Measurements from ENCODE around the gene TMEM97. TPM values are rescaled to one million over a fixed set of nuclear protein-coding genes. Genes with fewer than 3 reads are reported as not detected.

Gene TMEM97
- total and polyA plus RNA-seq, 9 donors: 18.7 to 93.0 (median 26.0) TPM

DNA sequence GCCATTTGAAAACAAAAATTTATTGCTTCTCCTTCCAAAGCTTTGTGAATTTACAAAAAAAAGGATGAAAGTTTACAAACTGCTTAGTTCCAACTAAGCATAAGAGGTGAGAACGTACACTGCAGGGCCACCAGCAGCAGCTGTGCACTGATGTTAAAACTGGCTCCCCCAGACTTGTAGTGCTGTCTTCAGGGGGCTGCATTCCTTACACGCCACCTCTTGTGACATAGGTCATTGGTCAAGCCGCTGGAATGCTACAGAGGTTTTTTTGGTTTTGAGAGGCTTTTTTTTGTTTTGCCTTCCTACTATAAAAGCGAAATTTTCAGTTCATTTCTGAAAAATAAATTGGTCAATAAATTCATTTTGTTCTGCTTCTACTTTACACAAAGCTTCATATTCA, 9.3 kb downstream of the TMEM97 start:
- peak in 1 of 5 donors; percentile 7 for DNase-seq
- Histone ChIP-seq H3K4me3 (no peak overlapping the region), H3K27ac (no peak overlapping the region), H3K27me3 (no peaks in the 10 kb centered on the region), H3K36me3 (no peaks in the 10 kb centered on the region), H3K4me1 (ENCODE audit: insufficient read depth) (no peaks in the 10 kb centered on the region), H3K9me3 (no peaks in the 10 kb centered on the region)
- WGBS, 3 donors: 21 to 53% (median 27%) methylated on average over 4 of the region's 4 CpGs
- TF ChIP-seq POLR2A (IDR thresholded peaks at IDR 0.05) (no peak), CTCF (IDR thresholded peaks at IDR 0.05) (no peak), EP300 (IDR thresholded peaks at IDR 0.05) (no peak)
- intact Hi-C loops (cut with DNase I): loop anchor here in 1 of 4 donors (10.0 kb wide), 1 partner anchor 294 kb away; no protein-coding TSS in a partner anchor

- Histone ChIP-seq H3K9me3 (no peaks in the 10 kb centered on the region), H3K4me1 (ENCODE audit: insufficient read depth) (peaks cover 4% of the 10 kb centered on the region), H3K36me3 (no peaks in the 10 kb centered on the region), H3K27ac (no peak overlapping the region), H3K4me3 (no peak overlapping the region), H3K27me3 (no peaks in the 10 kb centered on the region)
- WGBS, 3 donors: 88 to 93% (median 90%) methylated on average over 5 of the region's 5 CpGs
- no peak for TF ChIP-seq CTCF (IDR thresholded peaks at IDR 0.05)
- TF ChIP-seq POLR2A (IDR thresholded peaks at IDR 0.05): no peak
- TF ChIP-seq EP300 (IDR thresholded peaks at IDR 0.05): no peak
- peak in 1 of 5 donors; percentile 9 for DNase-seq
- intact Hi-C loops (cut with DNase I): no loop called here
Measured at GRCh38 chr17:28330671-28331070, 11.7 kb downstream of the TMEM97 start.

DNA sequence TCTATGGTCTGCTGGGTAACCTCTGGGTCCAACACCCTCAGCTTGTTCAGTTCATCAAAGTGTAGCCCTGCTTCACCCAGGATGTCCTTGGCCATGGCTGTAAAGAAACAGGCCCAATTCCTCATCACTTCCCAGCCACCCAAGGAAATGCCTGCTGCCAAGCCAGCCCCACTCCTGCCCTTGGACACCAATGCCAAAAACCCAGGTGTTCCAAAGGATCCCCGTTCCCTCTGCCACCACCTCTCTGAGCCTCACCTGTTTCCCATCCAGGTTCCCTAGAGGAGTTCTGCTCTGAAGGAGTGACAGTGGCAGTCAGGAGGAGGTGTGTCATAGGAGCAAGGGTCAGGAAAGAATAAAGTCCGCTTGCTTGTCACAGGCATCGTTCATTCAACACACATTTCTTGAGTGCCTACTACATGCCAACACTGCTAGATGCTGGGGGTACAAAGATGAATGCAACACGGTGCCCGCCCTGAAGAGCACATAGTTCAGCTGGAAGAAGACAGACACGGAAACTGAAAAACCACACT, 13.0 kb downstream of the TMEM97 start:
- Histone ChIP-seq H3K9me3 (no peaks in the 10 kb centered on the region), H3K4me1 (ENCODE audit: insufficient read depth) (peaks cover 5% of the 10 kb centered on the region), H3K36me3 (no peaks in the 10 kb centered on the region), H3K27ac (no peak overlapping the region), H3K4me3 (no peak overlapping the region), H3K27me3 (no peaks in the 10 kb centered on the region)
- DNase-seq: peak in 1 of 5 donors; percentile 4
- intact Hi-C loops (cut with DNase I): no loop called here
- WGBS, 3 donors: 84 to 89% (median 89%) methylated on average over 6 of the region's 6 CpGs
- no peak for TF ChIP-seq POLR2A (IDR thresholded peaks at IDR 0.05)
- no peak for TF ChIP-seq EP300 (IDR thresholded peaks at IDR 0.05)
- TF ChIP-seq CTCF (IDR thresholded peaks at IDR 0.05): no peak

DNA sequence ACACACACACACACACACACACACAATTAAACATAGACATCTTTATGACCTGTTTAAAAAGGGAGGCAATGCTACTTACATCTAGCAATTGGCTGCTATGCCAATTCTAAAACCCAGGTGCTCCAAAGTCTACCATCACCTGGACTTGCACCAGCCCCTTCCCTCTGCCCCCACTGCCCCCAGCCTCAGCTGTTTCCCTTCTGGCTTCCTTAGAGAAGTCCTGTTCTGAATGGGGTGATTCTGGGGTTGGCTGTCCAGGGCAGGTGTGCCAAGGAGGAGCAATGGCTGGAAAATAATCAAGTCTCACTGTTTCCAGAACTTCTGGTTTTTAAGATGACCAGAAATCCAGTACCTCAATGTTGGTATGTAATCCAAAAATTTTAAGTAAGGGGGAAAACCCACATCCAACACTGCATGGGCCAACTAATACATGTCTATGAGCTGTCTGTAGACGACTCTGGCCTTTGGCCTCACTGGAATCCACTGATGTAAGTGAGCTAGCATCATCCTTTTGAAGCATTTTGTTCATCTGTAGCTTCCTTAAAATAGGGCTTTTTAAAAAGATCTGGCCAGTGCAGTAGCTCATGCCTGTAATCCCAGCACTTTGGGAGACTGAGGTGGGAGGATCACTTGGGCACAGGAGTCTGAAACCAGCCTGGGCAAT, 14.2 kb downstream of the TMEM97 start:
- Histone ChIP-seq H3K36me3 (no peaks in the 10 kb centered on the region), H3K4me1 (ENCODE audit: insufficient read depth) (peaks cover 5% of the 10 kb centered on the region), H3K4me3 (no peak overlapping the region), H3K9me3 (no peaks in the 10 kb centered on the region), H3K27me3 (no peaks in the 10 kb centered on the region), H3K27ac (no peak overlapping the region)
- WGBS, 3 donors: 40 to 58% (median 44%) methylated on average over 1 of the region's 1 CpG
- no peak for DNase-seq
- TF ChIP-seq POLR2A (IDR thresholded peaks at IDR 0.05) (no peak), CTCF (IDR thresholded peaks at IDR 0.05) (no peak), EP300 (IDR thresholded peaks at IDR 0.05) (no peak)
- intact Hi-C loops (cut with DNase I): no loop called here

Measured in ovary (tissue), 9 donors.